Measurements from ENCODE around the gene DUSP28.

DUSP28 gene

DNA sequence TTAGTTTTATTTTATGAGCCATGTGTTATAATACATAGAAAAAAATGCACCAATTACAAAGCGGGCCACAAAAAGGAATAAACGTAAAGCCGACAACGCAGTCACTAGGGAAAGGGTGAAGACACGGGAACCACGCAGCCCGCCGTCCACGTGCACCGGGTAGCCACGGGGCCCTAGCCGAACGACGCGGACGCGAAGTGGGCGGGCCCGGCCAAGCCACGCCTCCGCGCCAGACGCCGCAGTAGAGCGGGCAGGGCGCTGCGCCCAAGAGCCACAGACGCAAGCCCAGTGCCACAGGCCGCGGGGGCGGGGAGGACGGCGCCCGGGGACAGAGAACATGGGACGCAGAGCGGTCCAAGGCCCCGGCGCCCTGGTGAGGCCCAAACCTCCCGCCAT lies at the start of gene DUSP28:
DUSP28 (plus strand) TSS at position 274 of the 396 bp plus-strand sequence. CDS start 328 bp downstream, outside the sequence.
- peaks cover 27% of the 10 kb centered on the region for H3K4me1 ChIP-seq (ENCODE audit: low read length)
- peaks cover 21% of the 10 kb centered on the region for H3K36me3 ChIP-seq (replicated peaks; ENCODE audit: low read depth, low read length)
- peak within 1 kb of the TSS; percentile 97 for H3K4me2 ChIP-seq (ENCODE audit: low read length)
- H3K27ac ChIP-seq (ENCODE audit: low read length): peak within 1 kb of the TSS; percentile 96
- peaks cover 62% of the 10 kb centered on the region for H3K79me2 ChIP-seq (ENCODE audit: low read length)
- peak within 1 kb of the TSS; percentile 98 for H3K9ac ChIP-seq (ENCODE audit: low read length)
- peak within 1 kb of the TSS; percentile 94 for H3K4me3 ChIP-seq (ENCODE audit: low read length)
- no peak for TF ChIP-seq EZH2phosphoT487 (IDR thresholded peaks at IDR 0.05; ENCODE audit: low read depth)
- TF ChIP-seq, protein P1, sequence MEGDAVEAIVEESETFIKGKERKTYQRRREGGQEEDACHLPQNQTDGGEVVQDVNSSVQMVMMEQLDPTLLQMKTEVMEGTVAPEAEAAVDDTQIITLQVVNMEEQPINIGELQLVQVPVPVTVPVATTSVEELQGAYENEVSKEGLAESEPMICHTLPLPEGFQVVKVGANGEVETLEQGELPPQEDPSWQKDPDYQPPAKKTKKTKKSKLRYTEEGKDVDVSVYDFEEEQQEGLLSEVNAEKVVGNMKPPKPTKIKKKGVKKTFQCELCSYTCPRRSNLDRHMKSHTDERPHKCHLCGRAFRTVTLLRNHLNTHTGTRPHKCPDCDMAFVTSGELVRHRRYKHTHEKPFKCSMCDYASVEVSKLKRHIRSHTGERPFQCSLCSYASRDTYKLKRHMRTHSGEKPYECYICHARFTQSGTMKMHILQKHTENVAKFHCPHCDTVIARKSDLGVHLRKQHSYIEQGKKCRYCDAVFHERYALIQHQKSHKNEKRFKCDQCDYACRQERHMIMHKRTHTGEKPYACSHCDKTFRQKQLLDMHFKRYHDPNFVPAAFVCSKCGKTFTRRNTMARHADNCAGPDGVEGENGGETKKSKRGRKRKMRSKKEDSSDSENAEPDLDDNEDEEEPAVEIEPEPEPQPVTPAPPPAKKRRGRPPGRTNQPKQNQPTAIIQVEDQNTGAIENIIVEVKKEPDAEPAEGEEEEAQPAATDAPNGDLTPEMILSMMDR (IDR thresholded peaks at IDR 0.05; ENCODE audit: low read depth, low read length): no peak
- H3K27me3 ChIP-seq (ENCODE audit: low read depth, low read length): no peaks in the 10 kb centered on the region
- H3K9me3 ChIP-seq (ENCODE audit: insufficient read depth, low read length): no peaks in the 10 kb centered on the region
- H4K20me1 ChIP-seq (ENCODE audit: insufficient read depth, low read length): peaks cover 10% of the 10 kb centered on the region; the same call in 1 of the 2 replicates
- no peak within 1 kb of the TSS for H2AFZ ChIP-seq (ENCODE audit: low read depth, low read length)

DNA sequence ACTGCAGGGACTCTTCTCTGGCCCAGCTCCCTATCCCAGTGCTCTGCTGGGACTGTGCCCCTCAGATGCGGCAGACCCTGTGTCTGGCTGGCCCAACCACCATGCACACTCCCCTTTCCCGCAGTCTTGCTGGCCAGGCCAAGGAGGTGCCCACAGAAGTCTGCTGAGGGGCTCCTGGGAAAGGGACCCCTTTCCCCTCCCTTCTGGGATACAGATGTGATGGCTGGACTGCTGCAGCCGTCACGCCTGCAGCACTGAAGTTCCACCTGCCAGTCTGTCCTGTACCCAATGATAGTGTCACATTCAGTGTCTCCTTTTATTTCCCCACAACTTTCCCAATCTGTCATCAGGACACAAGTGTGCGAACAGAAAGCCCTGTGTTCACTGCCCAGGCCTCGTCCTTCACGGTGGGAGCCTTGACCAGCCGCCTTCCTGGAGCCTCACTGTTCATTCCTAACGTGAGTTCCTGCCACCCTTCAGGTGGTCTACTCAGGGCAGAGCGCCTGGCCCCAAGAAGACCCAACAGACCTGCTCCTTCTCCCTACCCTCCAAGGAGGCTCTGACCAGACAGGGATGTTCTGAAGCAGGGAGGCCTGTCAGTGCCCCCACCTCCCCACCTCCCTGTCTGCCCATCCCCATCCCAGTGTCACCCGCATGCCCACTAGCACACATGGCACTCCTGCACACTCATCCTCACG lies 49.5 kb upstream of the DUSP28 start:
- H3K9me3 ChIP-seq (ENCODE audit: insufficient read depth, low read length): no peaks in the 10 kb centered on the region
- H3K4me2 ChIP-seq (ENCODE audit: low read length): no peak overlapping the region
- no peaks in the 10 kb centered on the region for H3K36me3 ChIP-seq (replicated peaks; ENCODE audit: low read depth, low read length)
- TF ChIP-seq, protein P1 (IDR thresholded peaks at IDR 0.05; ENCODE audit: low read depth, low read length): no peak
- H4K20me1 ChIP-seq (ENCODE audit: insufficient read depth, low read length): no peaks in the 10 kb centered on the region
- H3K9ac ChIP-seq (ENCODE audit: low read length): no peak overlapping the region
- no peaks in the 10 kb centered on the region for H3K79me2 ChIP-seq (ENCODE audit: low read length)
- no peak overlapping the region for H2AFZ ChIP-seq (ENCODE audit: low read depth, low read length)
- H3K27me3 ChIP-seq (ENCODE audit: low read depth, low read length): no peaks in the 10 kb centered on the region
- H3K4me1 ChIP-seq (ENCODE audit: low read length): peaks cover 15% of the 10 kb centered on the region
- no peak overlapping the region for H3K4me3 ChIP-seq (ENCODE audit: low read length)
- no peak overlapping the region for H3K27ac ChIP-seq (ENCODE audit: low read length)

GRCh38 chr2:240511351-240512108 lies 48.6 kb upstream of the DUSP28 start:
- Histone ChIP-seq H3K9ac (ENCODE audit: low read length) (no peak overlapping the region), H3K9me3 (ENCODE audit: insufficient read depth, low read length) (no peaks in the 10 kb centered on the region), H4K20me1 (ENCODE audit: insufficient read depth, low read length) (no peaks in the 10 kb centered on the region), H3K79me2 (ENCODE audit: low read length) (no peaks in the 10 kb centered on the region), H3K4me1 (ENCODE audit: low read length) (peaks cover 15% of the 10 kb centered on the region), H3K4me2 (ENCODE audit: low read length) (no peak overlapping the region), H3K27ac (ENCODE audit: low read length) (no peak overlapping the region), H2AFZ (ENCODE audit: low read depth, low read length) (no peak overlapping the region), H3K36me3 (replicated peaks; ENCODE audit: low read depth, low read length) (no peaks in the 10 kb centered on the region), H3K4me3 (ENCODE audit: low read length) (no peak overlapping the region), H3K27me3 (ENCODE audit: low read depth, low read length) (no peaks in the 10 kb centered on the region)
- TF ChIP-seq, protein P1 (IDR thresholded peaks at IDR 0.05; ENCODE audit: low read depth, low read length): no peak
- no peak for TF ChIP-seq EZH2phosphoT487 (IDR thresholded peaks at IDR 0.05; ENCODE audit: low read depth)

DNA sequence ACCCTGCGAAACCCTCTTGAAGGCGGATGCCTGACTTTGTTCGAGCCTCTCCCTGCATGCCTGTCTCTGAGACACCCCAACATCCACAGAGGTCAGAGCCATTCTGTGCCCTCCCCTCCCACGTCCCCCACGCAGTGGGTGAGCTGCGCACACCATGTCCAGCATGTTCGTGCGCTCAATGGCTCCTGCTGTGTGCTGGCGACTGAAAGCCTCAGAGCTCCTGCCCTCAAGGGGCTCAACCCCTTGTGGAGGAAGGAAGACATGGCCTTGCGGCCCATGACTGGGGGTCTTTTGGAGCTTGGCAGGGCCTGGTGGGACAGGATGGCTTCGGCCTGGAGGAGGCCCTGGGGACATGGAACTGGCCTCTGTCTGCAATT lies 48.1 kb upstream of the DUSP28 start:
- Histone ChIP-seq H3K4me3 (ENCODE audit: low read length) (no peak overlapping the region), H3K4me2 (ENCODE audit: low read length) (no peak overlapping the region), H3K27me3 (ENCODE audit: low read depth, low read length) (no peaks in the 10 kb centered on the region), H3K4me1 (ENCODE audit: low read length) (peaks cover 15% of the 10 kb centered on the region), H3K36me3 (replicated peaks; ENCODE audit: low read depth, low read length) (no peaks in the 10 kb centered on the region), H3K79me2 (ENCODE audit: low read length) (no peaks in the 10 kb centered on the region), H3K9me3 (ENCODE audit: insufficient read depth, low read length) (no peaks in the 10 kb centered on the region), H3K9ac (ENCODE audit: low read length) (no peak overlapping the region), H2AFZ (ENCODE audit: low read depth, low read length) (no peak overlapping the region), H3K27ac (ENCODE audit: low read length) (no peak overlapping the region), H4K20me1 (ENCODE audit: insufficient read depth, low read length) (no peaks in the 10 kb centered on the region)
- TF ChIP-seq, protein P1 (IDR thresholded peaks at IDR 0.05; ENCODE audit: low read depth, low read length): no peak
- no peak for TF ChIP-seq EZH2phosphoT487 (IDR thresholded peaks at IDR 0.05; ENCODE audit: low read depth)

Data from OCI-LY3 (cell line).